Measurements from ENCODE around the gene WAPL. TPM values are rescaled to one million over a fixed set of nuclear protein-coding genes. Genes with fewer than 3 reads are reported as not detected.

WAPL gene
- total RNA-seq, 4 donors from 2014 or later, result 34.2 to 40.5 (median 39.3) TPM

- WGBS, result 90% methylated on average over 8 of the region's 8 CpGs
- DNase-seq (ENCODE audit: extremely low spot score), result no peak
- no peaks in the 10 kb centered on the region for H3K4me1 ChIP-seq
- TF ChIP-seq CTCF (IDR thresholded peaks at IDR 0.05), result no peak
- no peak for TF ChIP-seq POLR2A (IDR thresholded peaks at IDR 0.05; ENCODE audit: low read depth)
- TF ChIP-seq EP300 (IDR thresholded peaks at IDR 0.05), result no peak
- no peak for TF ChIP-seq POLR2AphosphoS5 (IDR thresholded peaks at IDR 0.05)
- no peaks in the 10 kb centered on the region for H3K9me3 ChIP-seq
- no peak overlapping the region for H3K27ac ChIP-seq (replicated peaks in 1 of 4)
- intact Hi-C loops (cut with DNase I), result no loop called here
- peaks cover 33 to 92% (median 57%) of the 10 kb centered on the region in 4 donors for H3K36me3 ChIP-seq
- H3K27me3 ChIP-seq, result no peaks in the 10 kb centered on the region
- no peak overlapping the region for H3K4me3 ChIP-seq
These were observed 83.4 kb downstream of the WAPL start for GRCh38 chr10:86438091-86438749.

GRCh38 chr10:86437447-86437846 lies 84.1 kb downstream of the WAPL start:
- WGBS, result 92% methylated on average over 3 of the region's 3 CpGs
- DNase-seq (ENCODE audit: extremely low spot score), result no peak
- H3K27me3 ChIP-seq, result no peaks in the 10 kb centered on the region
- intact Hi-C loops (cut with DNase I), result no loop called here
- no peak overlapping the region for H3K4me3 ChIP-seq
- no peak overlapping the region for H3K27ac ChIP-seq (replicated peaks in 1 of 4)
- TF ChIP-seq CTCF (IDR thresholded peaks at IDR 0.05), result no peak
- TF ChIP-seq POLR2A (IDR thresholded peaks at IDR 0.05; ENCODE audit: low read depth), result no peak
- no peak for TF ChIP-seq POLR2AphosphoS5 (IDR thresholded peaks at IDR 0.05)
- TF ChIP-seq EP300 (IDR thresholded peaks at IDR 0.05), result no peak
- H3K9me3 ChIP-seq, result no peaks in the 10 kb centered on the region
- H3K4me1 ChIP-seq, result no peaks in the 10 kb centered on the region
- peaks cover 31 to 85% (median 53%) of the 10 kb centered on the region in 4 donors for H3K36me3 ChIP-seq

GRCh38 chr10:86436963-86437362 lies 84.6 kb downstream of the WAPL start:
- no peak for TF ChIP-seq EP300 (IDR thresholded peaks at IDR 0.05)
- TF ChIP-seq POLR2A (IDR thresholded peaks at IDR 0.05; ENCODE audit: low read depth), result no peak
- TF ChIP-seq POLR2AphosphoS5 (IDR thresholded peaks at IDR 0.05), result no peak
- TF ChIP-seq CTCF (IDR thresholded peaks at IDR 0.05), result no peak
- WGBS, result 94% methylated on average over 2 of the region's 2 CpGs

GRCh38 chr10:86434656-86435055 lies 86.9 kb downstream of the WAPL start:
- intact Hi-C loops (cut with DNase I), result no loop called here
- Histone ChIP-seq H3K4me1 (no peaks in the 10 kb centered on the region), H3K4me3 (no peak overlapping the region), H3K36me3 (peaks cover 12 to 57% (median 31%) of the 10 kb centered on the region in 4 donors), H3K9me3 (no peaks in the 10 kb centered on the region), H3K27me3 (no peaks in the 10 kb centered on the region), H3K27ac (replicated peaks in 1 of 4) (no peak overlapping the region)
- DNase-seq (ENCODE audit: extremely low spot score), result no peak
- TF ChIP-seq POLR2A (IDR thresholded peaks at IDR 0.05; ENCODE audit: low read depth), result no peak
- no peak for TF ChIP-seq CTCF (IDR thresholded peaks at IDR 0.05)
- TF ChIP-seq POLR2AphosphoS5 (IDR thresholded peaks at IDR 0.05), result no peak
- no peak for TF ChIP-seq EP300 (IDR thresholded peaks at IDR 0.05)
- 100% methylated on average over 1 of the region's 1 CpG for WGBS

More at GRCh38 chr10:86436963-86437362, 84.6 kb downstream of the WAPL start:
- intact Hi-C loops (cut with DNase I), result no loop called here
- H3K4me3 ChIP-seq, result no peak overlapping the region
- no peaks in the 10 kb centered on the region for H3K9me3 ChIP-seq
- DNase-seq (ENCODE audit: extremely low spot score), result no peak
- no peak overlapping the region for H3K27ac ChIP-seq (replicated peaks in 1 of 4)
- H3K4me1 ChIP-seq, result no peaks in the 10 kb centered on the region
- H3K27me3 ChIP-seq, result no peaks in the 10 kb centered on the region
- peaks cover 27 to 80% (median 50%) of the 10 kb centered on the region in 4 donors for H3K36me3 ChIP-seq

GRCh38 chr10:86423739-86424138 lies 97.9 kb downstream of the WAPL start:
- intact Hi-C loops (cut with DNase I), result no loop called here
- 56% methylated on average over 5 of the region's 5 CpGs for WGBS

More at GRCh38 chr10:86423739-86424138, 97.9 kb downstream of the WAPL start:
- no peak for TF ChIP-seq POLR2A (IDR thresholded peaks at IDR 0.05; ENCODE audit: low read depth)
- no peak for TF ChIP-seq CTCF (IDR thresholded peaks at IDR 0.05)
- no peak for TF ChIP-seq POLR2AphosphoS5 (IDR thresholded peaks at IDR 0.05)
- no peak for TF ChIP-seq EP300 (IDR thresholded peaks at IDR 0.05)
- Histone ChIP-seq H3K4me1 (no peaks in the 10 kb centered on the region), H3K36me3 (no peaks in the 10 kb centered on the region), H3K27ac (replicated peaks in 1 of 4) (no peak overlapping the region), H3K9me3 (no peaks in the 10 kb centered on the region), H3K27me3 (no peaks in the 10 kb centered on the region), H3K4me3 (no peak overlapping the region)
- DNase-seq (ENCODE audit: extremely low spot score), result no peak

Data from esophagus muscularis mucosa (tissue), 4 donors.